ENCODE data around the gene TATDN2. TPM values are rescaled to one million over a fixed set of nuclear protein-coding genes. Genes with fewer than 3 reads are reported as not detected.

TATDN2 gene
- total and polyA plus RNA-seq, 2 donors from 2014 or later: 15.5 to 31.8 TPM

- peak overlapping the region in 1 of 3 donors; percentile 12 for H3K4me3 ChIP-seq (ENCODE audit: low read length in 3 of 3)
- peaks cover 15 to 48% (median 33%) of the 10 kb centered on the region in 3 donors for H3K36me3 ChIP-seq (ENCODE audit: control insufficient read depth in 2 of 3, insufficient read depth in 3 of 3, low read length in 3 of 3)
- intact Hi-C loops (cut with DNase I): no loop called here
- H3K27me3 ChIP-seq (ENCODE audit: control insufficient read depth, insufficient read depth, low read length): no peaks in the 10 kb centered on the region
- TF ChIP-seq CTCF (IDR thresholded peaks at IDR 0.05; ENCODE audit: borderline replicate concordance, extremely low read depth, insufficient read depth): no peak
- peak overlapping the region in 1 of 2 donors; percentile 25 for H3K27ac ChIP-seq (ENCODE audit: low read depth in 2 of 2, low read length in 2 of 2)
- no peak overlapping the region for H3K9ac ChIP-seq (ENCODE audit: low read length in 3 of 3)
- H3K9me3 ChIP-seq (ENCODE audit: control insufficient read depth in 2 of 3, insufficient read depth in 1 of 3, low read length in 3 of 3): no peaks in the 10 kb centered on the region
- no peak for DNase-seq
- H3K4me1 ChIP-seq (ENCODE audit: control insufficient read depth in 2 of 3, insufficient read depth in 2 of 3, low read depth in 1 of 3, low read length in 3 of 3): peaks cover 0 to 23% (median 3%) of the 10 kb centered on the region in 3 donors
- FAIRE-seq: no peak
Observed at GRCh38 chr3:10317311-10317960, 69.2 kb downstream of the TATDN2 start.

GRCh38 chr3:10317961-10318350 lies 69.7 kb downstream of the TATDN2 start:
- Histone ChIP-seq H3K4me1 (ENCODE audit: control insufficient read depth in 2 of 3, insufficient read depth in 2 of 3, low read depth in 1 of 3, low read length in 3 of 3) (peaks cover 0 to 23% (median 3%) of the 10 kb centered on the region in 3 donors), H3K36me3 (ENCODE audit: control insufficient read depth in 2 of 3, insufficient read depth in 3 of 3, low read length in 3 of 3) (peaks cover 12 to 43% (median 29%) of the 10 kb centered on the region in 3 donors), H3K4me3 (ENCODE audit: low read length in 3 of 3) (peak overlapping the region in 1 of 3 donors; percentile 12), H3K27ac (ENCODE audit: low read depth in 2 of 2, low read length in 2 of 2) (peak overlapping the region in 1 of 2 donors; percentile 25), H3K9me3 (ENCODE audit: control insufficient read depth in 2 of 3, insufficient read depth in 1 of 3, low read length in 3 of 3) (no peaks in the 10 kb centered on the region), H3K27me3 (ENCODE audit: control insufficient read depth, insufficient read depth, low read length) (no peaks in the 10 kb centered on the region), H3K9ac (ENCODE audit: low read length in 3 of 3) (no peak overlapping the region)
- intact Hi-C loops (cut with DNase I): no loop called here
- FAIRE-seq (no peak), DNase-seq (no peak)
- no peak for TF ChIP-seq CTCF (IDR thresholded peaks at IDR 0.05; ENCODE audit: borderline replicate concordance, extremely low read depth, insufficient read depth)

- TF ChIP-seq CTCF (IDR thresholded peaks at IDR 0.05; ENCODE audit: borderline replicate concordance, extremely low read depth, insufficient read depth): no peak
- intact Hi-C loops (cut with DNase I): no loop called here
- H3K36me3 ChIP-seq (ENCODE audit: control insufficient read depth in 2 of 3, insufficient read depth in 3 of 3, low read length in 3 of 3): peaks cover 11 to 32% (median 22%) of the 10 kb centered on the region in 3 donors
- FAIRE-seq (no peak), DNase-seq (no peak)
- no peak overlapping the region for H3K27ac ChIP-seq (ENCODE audit: low read depth in 2 of 2, low read length in 2 of 2)
- peaks cover 0 to 23% (median 3%) of the 10 kb centered on the region in 3 donors for H3K4me1 ChIP-seq (ENCODE audit: control insufficient read depth in 2 of 3, insufficient read depth in 2 of 3, low read depth in 1 of 3, low read length in 3 of 3)
- H3K9me3 ChIP-seq (ENCODE audit: control insufficient read depth in 2 of 3, insufficient read depth in 1 of 3, low read length in 3 of 3): no peaks in the 10 kb centered on the region
- no peak overlapping the region for H3K9ac ChIP-seq (ENCODE audit: low read length in 3 of 3)
- no peaks in the 10 kb centered on the region for H3K27me3 ChIP-seq (ENCODE audit: control insufficient read depth, insufficient read depth, low read length)
- H3K4me3 ChIP-seq (ENCODE audit: low read length in 3 of 3): peak overlapping the region in 2 of 3 donors; percentile 49 to 55
Observed at GRCh38 chr3:10319251-10319650, 71.0 kb downstream of the TATDN2 start.

All from kidney (tissue), 14 donors.